Testis (tissue), 2 donors: Measurements from ENCODE around the gene SYNRG.

Experiments used
- POLR2A ChIP-seq: fragments of 450-650 bp; IDR thresholded peaks from one replicate; pipeline ENCODE4 v1.6.1; 2017; ENCODE audit warnings: antibody characterized with exemption, mild to moderate bottlenecking, moderate library complexity
- TF ChIP-seq, protein P1 (sequence below), 3 experiments: fragments of 450-650 bp in 2 of 3; fragments of 200-600 bp in 1 of 3; sonication (generic) in 1 of 3; IDR thresholded peaks; one replicate each; pipeline ENCODE4 v1.5.1; 2016 to 2019; ENCODE audit warnings: antibody characterized with exemption in 3 of 3, mild to moderate bottlenecking in 2 of 3, moderate library complexity in 1 of 3

DNA sequence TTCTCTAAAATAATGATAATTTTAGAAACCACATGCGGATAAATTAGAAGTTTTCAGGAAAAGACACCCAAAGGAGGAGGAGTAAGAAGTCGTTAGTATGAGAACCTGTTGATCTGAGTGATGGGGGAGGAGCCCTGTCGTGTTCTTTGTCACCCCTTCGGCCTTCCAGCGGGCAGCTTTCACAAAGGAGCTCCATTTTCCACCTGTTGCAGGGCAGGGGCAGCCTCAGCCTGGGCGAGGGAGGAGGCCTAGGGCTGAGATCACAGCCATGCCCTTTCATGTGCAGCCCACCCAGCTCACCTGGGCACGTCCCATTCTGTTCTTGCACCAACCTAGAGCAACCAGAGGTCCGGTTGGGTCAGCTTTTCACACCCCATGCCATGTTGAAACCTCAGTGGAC is 114.2 kb downstream of the SYNRG start:
- TF ChIP-seq, protein P1, sequence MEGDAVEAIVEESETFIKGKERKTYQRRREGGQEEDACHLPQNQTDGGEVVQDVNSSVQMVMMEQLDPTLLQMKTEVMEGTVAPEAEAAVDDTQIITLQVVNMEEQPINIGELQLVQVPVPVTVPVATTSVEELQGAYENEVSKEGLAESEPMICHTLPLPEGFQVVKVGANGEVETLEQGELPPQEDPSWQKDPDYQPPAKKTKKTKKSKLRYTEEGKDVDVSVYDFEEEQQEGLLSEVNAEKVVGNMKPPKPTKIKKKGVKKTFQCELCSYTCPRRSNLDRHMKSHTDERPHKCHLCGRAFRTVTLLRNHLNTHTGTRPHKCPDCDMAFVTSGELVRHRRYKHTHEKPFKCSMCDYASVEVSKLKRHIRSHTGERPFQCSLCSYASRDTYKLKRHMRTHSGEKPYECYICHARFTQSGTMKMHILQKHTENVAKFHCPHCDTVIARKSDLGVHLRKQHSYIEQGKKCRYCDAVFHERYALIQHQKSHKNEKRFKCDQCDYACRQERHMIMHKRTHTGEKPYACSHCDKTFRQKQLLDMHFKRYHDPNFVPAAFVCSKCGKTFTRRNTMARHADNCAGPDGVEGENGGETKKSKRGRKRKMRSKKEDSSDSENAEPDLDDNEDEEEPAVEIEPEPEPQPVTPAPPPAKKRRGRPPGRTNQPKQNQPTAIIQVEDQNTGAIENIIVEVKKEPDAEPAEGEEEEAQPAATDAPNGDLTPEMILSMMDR (IDR thresholded peaks at IDR 0.05): no peak
- no peak for TF ChIP-seq POLR2A
